ENCODE results near the gene BIRC6. TPM values are rescaled to one million over a fixed set of nuclear protein-coding genes. Genes with fewer than 3 reads are reported as not detected.

Gene BIRC6
- total RNA-seq, 2 donors from 2014 or later: 95.9 to 108 TPM

- Mint-ChIP-seq H3K36me3 (peaks cover 7 to 15% of the 10 kb centered on the region in 2 donors), H3K27ac (no peak overlapping the region), H3K9me3 (no peaks in the 10 kb centered on the region)
- DNase-seq (ENCODE audit: low spot score in 2 of 2) (no peak), ATAC-seq (no peak)
These were observed 290.4 kb downstream of the BIRC6 start for GRCh38 chr2:32647180-32647651.

DNA sequence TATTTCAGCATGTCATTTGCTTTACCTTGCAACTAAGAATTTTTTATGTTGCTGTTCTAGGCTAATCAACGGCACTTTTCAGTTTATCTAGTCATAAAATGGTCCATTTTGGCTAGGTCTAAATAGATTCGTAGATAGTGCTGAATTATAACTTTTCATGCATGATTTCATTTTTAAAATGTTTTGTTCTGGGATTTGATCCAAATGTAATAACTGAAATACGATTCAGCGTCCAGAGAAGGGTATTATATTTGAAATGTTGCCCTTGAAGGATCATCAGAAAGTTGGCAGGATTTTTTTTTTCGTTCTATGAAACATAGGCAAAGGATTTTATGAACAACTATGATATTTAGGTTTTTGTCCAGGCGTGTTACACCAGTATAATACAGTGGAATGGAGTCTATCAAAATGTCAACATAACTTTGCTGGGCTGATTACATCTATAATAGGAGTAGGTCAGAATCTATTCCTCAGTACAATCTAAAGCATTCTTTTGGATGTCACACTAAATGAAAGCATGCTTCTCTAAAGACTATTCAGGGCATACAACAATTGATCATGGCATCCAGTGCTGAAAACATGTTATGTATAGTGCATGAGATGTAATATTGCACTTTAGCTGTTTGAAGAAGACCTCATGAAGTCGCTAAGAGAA, 295.9 kb downstream of the BIRC6 start:
- no peak for DNase-seq (ENCODE audit: low spot score in 2 of 2)
- H3K36me3 Mint-ChIP-seq: peaks cover 7 to 28% of the 10 kb centered on the region in 2 donors
- ATAC-seq: no peak
- no peak overlapping the region for H3K27ac Mint-ChIP-seq
- H3K9me3 Mint-ChIP-seq: no peaks in the 10 kb centered on the region

DNA sequence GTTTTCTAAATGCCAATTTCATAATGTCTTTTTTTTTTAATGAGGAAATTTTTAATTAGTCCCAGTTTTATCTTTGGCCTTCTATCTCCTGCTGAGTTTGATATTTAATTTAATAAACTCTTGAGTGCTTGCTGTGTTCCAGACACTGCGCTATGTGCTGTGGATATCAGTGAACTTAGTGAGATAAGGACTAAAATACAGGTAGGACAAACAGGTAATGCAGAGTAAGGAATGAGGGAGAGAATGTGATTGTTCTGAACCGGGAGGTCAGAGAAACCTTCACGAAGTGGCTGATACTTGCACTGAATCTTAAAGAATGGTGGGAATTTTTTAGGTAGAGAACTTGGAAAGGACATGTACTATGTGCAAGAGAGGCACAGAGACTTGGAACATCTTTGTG, 299.2 kb downstream of the BIRC6 start:
- Mint-ChIP-seq H3K9me3 (no peaks in the 10 kb centered on the region), H3K27ac (no peak overlapping the region), H3K36me3 (peaks cover 16 to 47% of the 10 kb centered on the region in 2 donors)
- DNase-seq (ENCODE audit: low spot score in 2 of 2): no peak
- ATAC-seq: no peak

DNA sequence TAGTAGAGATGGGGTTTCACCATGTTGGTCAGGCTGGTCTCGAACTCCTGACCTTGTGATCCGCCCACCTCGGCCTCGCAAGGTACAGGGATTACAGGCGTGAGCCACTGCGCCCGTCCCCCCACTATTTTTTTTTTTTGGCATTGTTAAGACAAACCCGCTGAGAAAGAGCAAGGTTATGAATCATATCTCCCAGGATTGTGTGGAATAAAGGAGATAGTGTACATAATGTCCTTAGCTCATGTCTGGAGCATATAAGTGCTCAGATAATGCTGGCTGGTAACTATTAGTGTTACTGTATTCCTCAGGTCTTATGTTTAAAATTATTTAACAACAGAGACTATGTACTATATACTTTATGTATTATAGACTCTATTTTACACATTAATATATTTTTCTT, 307.0 kb downstream of the BIRC6 start:
- peaks cover 11 to 38% of the 10 kb centered on the region in 2 donors for H3K36me3 Mint-ChIP-seq
- no peak overlapping the region for H3K27ac Mint-ChIP-seq
- H3K9me3 Mint-ChIP-seq: no peaks in the 10 kb centered on the region
- no peak for DNase-seq (ENCODE audit: low spot score in 2 of 2)
- no peak for ATAC-seq

- H3K27ac Mint-ChIP-seq: no peak overlapping the region
- H3K36me3 Mint-ChIP-seq: peaks cover 0 to 13% of the 10 kb centered on the region in 2 donors
These were observed 309.9 kb downstream of the BIRC6 start for GRCh38 chr2:32666704-32667103.

GRCh38 chr2:32668254-32668653, 311.4 kb downstream of the BIRC6 start:
- no peaks in the 10 kb centered on the region for H3K9me3 Mint-ChIP-seq
- DNase-seq (ENCODE audit: low spot score in 2 of 2) (no peak), ATAC-seq (no peak)
- peaks cover 0 to 1% of the 10 kb centered on the region in 2 donors for H3K36me3 Mint-ChIP-seq
- no peak overlapping the region for H3K27ac Mint-ChIP-seq

More at GRCh38 chr2:32666704-32667103, 309.9 kb downstream of the BIRC6 start:
- H3K9me3 Mint-ChIP-seq: no peaks in the 10 kb centered on the region
- no peak for ATAC-seq
- no peak for DNase-seq (ENCODE audit: low spot score in 2 of 2)

Other genes starting within 250 kb of the BIRC6 start
- 10 to 100 TPM; 11.5 to 19.1 TPM for gene SLC30A6, start 191.2 kb upstream of the BIRC6 start, total RNA-seq
- gene NLRC4, start 92.1 kb upstream of the BIRC6 start, total RNA-seq: under 1 TPM in 1 of 2 donors, not detected in 1; 0.08 TPM
- 10 to 100 TPM; 35.0 to 36.3 TPM for gene YIPF4, start 79.1 kb upstream of the BIRC6 start, total RNA-seq